GM12878 (cell line): ENCODE measurements around the gene RNU1-3. TPM values are rescaled to one million over a fixed set of nuclear protein-coding genes. Genes with fewer than 3 reads are reported as not detected.
"Not testable (repeated sequence)": the region's sequence is repeated elsewhere in the genome, so short reads cannot be mapped to it uniquely, and the experiment has no call there.

Experiments used
- ATAC-seq: fragments of 200-7000 bp; cut with Tn5 transposase; 3 replicates; pipeline ENCODE4 v1.9.1; 2020; ENCODE audit warnings: mild to moderate bottlenecking, moderate library complexity
- BruUV-seq: library from RNA; stranded (reverse); fragments of 400-500 nt; replicated peaks from 2 replicates; lab custom pipeline; 2021; lab: Mats Ljungman, UMichigan
- CTCF ChIA-PET: fragments of 300-600 bp; sonication (Branson Sonifier 250); formaldehyde crosslinking; extraction: SDS; loops from one replicate; lab custom pipeline; 2021; ENCODE audit warnings: inconsistent platforms; lab: Yijun Ruan, JAX
- POLR2A ChIA-PET: fragments of 350-600 bp; formaldehyde crosslinking; extraction: SDS; loops from one replicate; lab custom pipeline; 2021; ENCODE audit warnings: inconsistent platforms; lab: Charles Lee
- RAD21 ChIA-PET: fragments of 300-600 bp; sonication (Branson Sonifier 250); formaldehyde crosslinking; loops from one replicate; lab custom pipeline; 2023; ENCODE audit warnings: antibody characterized with exemption; ENCODE audit not compliant: unreplicated experiment; lab: Charles Lee
- SMC1A ChIA-PET: fragments of 300-600 bp; sonication (Branson Sonifier 250); formaldehyde crosslinking; loops from one replicate; lab custom pipeline; 2023; ENCODE audit not compliant: unreplicated experiment, uncharacterized antibody; lab: Charles Lee
- DNase-seq: peaks from one replicate; pipeline ENCODE4 v3.0.0-alpha.2; 2011; ENCODE audit warnings: low read depth, low spot score
- FAIRE-seq: peaks from 3 replicates; lab custom pipeline; 2011; peaks lifted over from hg19 to GRCh38; lab: Jason Lieb, UNC
- H2AFZ ChIP-seq: 2 replicates; pipeline ENCODE4 v1.6.0; 2011; ENCODE audit warnings: low read depth, low read length, control low read depth; ENCODE audit not compliant: control insufficient read depth
- H3K27ac ChIP-seq: 2 replicates; pipeline ENCODE4 v1.5.1; 2011; ENCODE audit warnings: control low read depth; ENCODE audit not compliant: control insufficient read depth, insufficient read depth
- H3K27me3 ChIP-seq, 2 experiments: replicated peaks in 1 of 2; 2 replicates each; pipeline versions ENCODE4 v1.6.0 to v1.6.1; 2011; ENCODE audit warnings: low read length in 1 of 2; ENCODE audit not compliant: control insufficient read depth in 2 of 2, insufficient read depth in 2 of 2
- H3K36me3 ChIP-seq, 2 experiments: 2 replicates each; pipeline ENCODE4 v1.5.1; 2011; ENCODE audit warnings: low read length in 1 of 2; ENCODE audit not compliant: control insufficient read depth in 2 of 2, insufficient read depth in 2 of 2
- H3K4me1 ChIP-seq: 2 replicates; pipeline ENCODE4 v1.6.1; 2011; ENCODE audit warnings: mild to moderate bottlenecking, low read length, moderate library complexity, mixed read lengths; ENCODE audit not compliant: control insufficient read depth, insufficient read depth
- H3K4me2 ChIP-seq: 2 replicates; pipeline ENCODE4 v1.6.0; 2011; ENCODE audit warnings: control low read depth; ENCODE audit not compliant: control insufficient read depth, insufficient read depth
- H3K4me3 ChIP-seq: fragments of 200-600 bp; sonication (generic); 2 replicates; pipeline ENCODE4 v1.5.1; 2016
- H3K79me2 ChIP-seq: 2 replicates; pipeline ENCODE4 v1.6.0; 2011; ENCODE audit warnings: low read length; ENCODE audit not compliant: control insufficient read depth, insufficient read depth
- H3K9ac ChIP-seq: 2 replicates; pipeline ENCODE4 v1.8.0; 2011; ENCODE audit warnings: low read length, control low read depth, mixed read lengths; ENCODE audit not compliant: control insufficient read depth, insufficient read depth
- H3K9me3 ChIP-seq: replicated peaks from 3 replicates; pipeline ENCODE4 v1.5.1; 2011; ENCODE audit warnings: mild to moderate bottlenecking, low read length; ENCODE audit not compliant: control insufficient read depth, insufficient read depth
- H4K20me1 ChIP-seq: 2 replicates; pipeline ENCODE4 v1.6.0; 2011; ENCODE audit not compliant: control insufficient read depth, insufficient read depth
- WGBS: methylation state at CpG from one replicate; pipeline ENCODE4 v1.1.6; 2016; ENCODE audit warnings: low lambda C conversion rate; ENCODE audit not compliant: insufficient replicate concordance, insufficient coverage; ENCODE audit errors: missing lambda C conversion rate; 5-methylcytosine and 5-hydroxymethylcytosine counted together
- in situ Hi-C: fragments of 300-500 bp; cut with MboI; formaldehyde crosslinking; loops from 9 replicates; pipeline ENCODE4 v1.14.3; 2018; ENCODE audit warnings: mixed read lengths
- intact Hi-C: fragments of 100-400 bp; cut with micrococcal nuclease; formaldehyde crosslinking; loops from one replicate; pipeline ENCODE4 v1.14.2; 2022; ENCODE audit not compliant: unreplicated experiment
- polyA plus RNA-seq, 11 experiments: library from polyadenylated mRNA; depleted of rRNA in 4 of 11; unstranded in 6 of 11; stranded (reverse) in 5 of 11; fragments of >200 nt; fragmentation: Nextera tagmentation in 4 of 11; fragmentation: Illumina TruSeq in 1 of 11; extraction: Ambion mirVana in 4 of 11; extraction: Trizol in 1 of 11; gene quantifications; 1 replicate in 1 of 11; 2 replicates in 10 of 11; pipeline versions ENCODE4 v1.2.1 to v1.2.3, GENCODE V29; 2011 to 2016; ENCODE audit warnings: inconsistent platforms in 2 of 11, missing spikeins in 2 of 11, low read depth in 1 of 11
- total RNA-seq, 4 experiments: library from RNA; depleted of rRNA in 3 of 4; stranded (reverse); fragments of >200 nt in 3 of 4; fragmentation: Illumina TruSeq in 1 of 4; extraction: Trizol in 1 of 4; gene quantifications; 2 replicates each; pipeline versions ENCODE4 v1.2.1 to v1.2.3, GENCODE V29; 2013 to 2021

RNU1-3 gene
- total and polyA plus RNA-seq, 10 of the 15 experiments (the other 5 are each of a cell fraction or from before 2014, with no cell fraction given), result under 0.01 to 20,946 (median 4.7) TPM; not detected in 2

- BruUV-seq, H3K36me3 ChIP-seq, H3K4me1 ChIP-seq, H3K4me3 ChIP-seq, RAD21 ChIA-PET, H4K20me1 ChIP-seq, intact Hi-C loops, DNase-seq, POLR2A ChIA-PET, ATAC-seq, H3K9me3 ChIP-seq, H3K79me2 ChIP-seq, H3K27ac ChIP-seq, in situ Hi-C loops, FAIRE-seq, H3K4me2 ChIP-seq, H3K9ac ChIP-seq, H2AFZ ChIP-seq, H3K27me3 ChIP-seq: not testable (repeated sequence)
- ChIA-PET SMC1A (interaction anchor here (0.6 kb wide), 1 partner anchor 1483 kb away, joined by 3 read pairs; no protein-coding TSS in a partner anchor), CTCF (interaction anchor here (1.3 kb wide), 1 partner anchor 95 kb away, joined by 5 read pairs; no protein-coding TSS in a partner anchor)
- 82% methylated on average over 10 of the region's 16 CpGs for WGBS
These were observed 37.9 kb upstream of the RNU1-3 start for GRCh38 chr1:16704502-16705100.

DNA sequence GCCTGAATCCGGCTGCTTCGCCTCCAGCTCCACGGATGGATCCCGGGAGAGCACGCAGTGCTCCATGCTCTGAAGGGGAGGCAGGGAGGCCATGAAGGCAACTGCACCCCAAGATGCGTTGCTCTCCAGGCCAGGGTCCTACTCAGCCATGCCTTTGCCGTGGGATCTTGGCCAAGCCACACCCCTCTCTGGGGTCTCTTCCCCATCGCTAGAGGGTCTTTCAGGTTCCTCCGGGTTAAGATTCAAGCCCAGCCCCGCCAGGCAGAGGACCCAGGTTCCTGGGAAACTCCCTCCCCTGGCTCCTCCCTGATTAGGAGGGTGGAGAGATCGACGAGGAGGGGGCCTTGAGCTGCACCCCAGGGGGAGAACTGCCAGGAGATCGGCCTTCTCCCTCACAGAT, 37.3 kb upstream of the RNU1-3 start:
- intact Hi-C loops, H3K4me1 ChIP-seq, CTCF ChIA-PET, in situ Hi-C loops, H3K4me3 ChIP-seq, H3K9ac ChIP-seq, SMC1A ChIA-PET, H2AFZ ChIP-seq, POLR2A ChIA-PET, FAIRE-seq, RAD21 ChIA-PET, H3K27ac ChIP-seq, H4K20me1 ChIP-seq, ATAC-seq, H3K27me3 ChIP-seq, H3K79me2 ChIP-seq, H3K36me3 ChIP-seq, BruUV-seq, H3K9me3 ChIP-seq, DNase-seq, H3K4me2 ChIP-seq: not testable (repeated sequence)
- WGBS, result 39% methylated on average over 3 of the region's 13 CpGs

DNA sequence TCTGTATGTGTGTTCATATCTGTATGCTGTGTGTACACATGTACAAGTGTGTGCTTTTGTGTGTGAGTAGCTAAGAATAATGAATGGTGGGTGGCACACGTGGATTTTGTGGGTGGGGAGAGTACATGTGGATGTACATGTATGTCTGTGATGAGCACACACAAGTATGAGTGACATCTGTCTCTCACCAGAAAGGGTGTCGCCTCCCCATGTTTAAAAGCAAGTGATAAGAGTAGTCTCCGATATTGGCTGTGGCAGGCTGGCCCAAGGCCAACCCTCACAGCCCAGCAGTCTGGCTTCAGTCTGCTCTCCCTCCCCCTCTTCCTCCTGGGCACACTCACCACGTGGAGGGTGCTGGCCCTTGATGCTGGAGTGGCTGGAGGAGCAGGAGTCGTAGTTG, 36.9 kb upstream of the RNU1-3 start:
- H3K4me3 ChIP-seq, H3K9me3 ChIP-seq, H2AFZ ChIP-seq, H3K27me3 ChIP-seq, H3K4me1 ChIP-seq, BruUV-seq, SMC1A ChIA-PET, H4K20me1 ChIP-seq, intact Hi-C loops, H3K27ac ChIP-seq, RAD21 ChIA-PET, H3K79me2 ChIP-seq, CTCF ChIA-PET, H3K36me3 ChIP-seq, ATAC-seq, H3K9ac ChIP-seq, in situ Hi-C loops, H3K4me2 ChIP-seq, DNase-seq, FAIRE-seq, POLR2A ChIA-PET: not testable (repeated sequence)
- WGBS, result 14% methylated on average over 2 of the region's 5 CpGs

DNA sequence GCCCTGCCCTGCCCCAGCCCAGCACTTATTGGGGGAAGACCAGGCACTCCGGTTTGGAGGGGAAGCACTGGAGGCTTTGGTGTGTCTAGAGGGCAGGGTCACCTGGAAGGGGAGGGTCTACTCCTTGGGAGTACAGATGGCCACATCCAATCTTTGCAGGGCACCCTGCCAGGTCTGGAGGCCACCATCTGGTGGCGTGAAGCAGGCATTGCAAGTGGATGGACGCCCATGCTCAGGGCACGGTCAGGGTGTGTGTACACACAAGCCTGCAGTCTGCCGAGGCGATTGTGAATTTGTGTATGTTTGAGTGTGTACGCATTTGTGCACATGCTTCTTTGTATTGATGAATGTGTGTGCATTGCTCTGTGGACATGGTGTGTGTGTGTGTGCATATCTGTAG, 36.4 kb upstream of the RNU1-3 start:
- H3K27ac ChIP-seq, H3K9ac ChIP-seq, H3K4me1 ChIP-seq, POLR2A ChIA-PET, H3K27me3 ChIP-seq, H2AFZ ChIP-seq, BruUV-seq, in situ Hi-C loops, intact Hi-C loops, H3K4me3 ChIP-seq, H3K9me3 ChIP-seq, DNase-seq, H3K79me2 ChIP-seq, SMC1A ChIA-PET, H3K36me3 ChIP-seq, H3K4me2 ChIP-seq, RAD21 ChIA-PET, H4K20me1 ChIP-seq: not testable (repeated sequence)
- WGBS, result no CpG with 5 or more reads among the region's 7 CpGs
- ATAC-seq (peak; percentile 87), FAIRE-seq (peak; percentile 97)
- CTCF ChIA-PET, result interaction anchor here (0.8 kb wide), 1 partner anchor 86 kb away, joined by 3 read pairs; no protein-coding TSS in a partner anchor
